Measurements from ENCODE around the gene FIZ1.

FIZ1 gene

DNA sequence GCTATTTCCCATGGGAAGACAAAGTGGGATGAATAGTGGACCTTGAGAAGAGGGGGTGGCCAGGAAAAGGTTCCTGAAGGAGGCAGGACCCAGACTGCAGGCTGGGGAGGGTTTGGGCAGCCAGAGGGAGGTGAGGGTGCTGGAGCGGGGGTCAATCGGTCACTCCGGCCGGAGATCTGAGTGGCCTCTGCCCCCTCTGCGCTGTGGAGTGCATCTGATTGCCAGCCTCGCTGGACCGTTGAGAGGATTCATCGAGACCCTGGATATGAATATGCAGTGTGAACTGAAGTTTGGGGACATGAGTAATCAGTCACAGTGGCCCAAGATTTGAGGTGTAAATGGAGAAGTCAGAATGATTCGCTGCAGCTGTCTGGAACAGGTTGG, 36.0 kb upstream of the FIZ1 start:
- no peak for DNase-seq (ENCODE audit: low read depth)

DNA sequence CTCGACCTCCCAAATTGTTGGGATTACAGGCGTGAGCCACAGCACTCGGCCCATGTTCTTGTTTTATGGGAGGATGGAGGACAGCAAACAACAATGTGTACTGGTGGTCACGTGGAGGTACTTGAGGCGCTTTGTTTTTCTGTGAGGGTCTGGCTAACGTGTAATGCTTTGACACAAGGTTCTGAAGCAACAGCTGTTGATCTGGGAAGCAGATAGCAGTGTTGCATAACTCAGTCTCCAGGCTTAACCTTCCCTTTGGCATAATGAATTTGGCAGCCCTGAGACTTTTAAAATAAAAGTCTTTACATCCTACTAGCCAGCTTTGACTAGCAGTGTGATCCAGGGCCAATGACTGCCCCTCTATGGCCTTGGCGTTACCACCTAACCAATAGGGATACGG, 34.5 kb upstream of the FIZ1 start:
- no peak for DNase-seq (ENCODE audit: low read depth)

GRCh38 chr19:55632463-55632834, 33.1 kb upstream of the FIZ1 start:
- DNase-seq (ENCODE audit: low read depth) = peak; percentile 83

DNA sequence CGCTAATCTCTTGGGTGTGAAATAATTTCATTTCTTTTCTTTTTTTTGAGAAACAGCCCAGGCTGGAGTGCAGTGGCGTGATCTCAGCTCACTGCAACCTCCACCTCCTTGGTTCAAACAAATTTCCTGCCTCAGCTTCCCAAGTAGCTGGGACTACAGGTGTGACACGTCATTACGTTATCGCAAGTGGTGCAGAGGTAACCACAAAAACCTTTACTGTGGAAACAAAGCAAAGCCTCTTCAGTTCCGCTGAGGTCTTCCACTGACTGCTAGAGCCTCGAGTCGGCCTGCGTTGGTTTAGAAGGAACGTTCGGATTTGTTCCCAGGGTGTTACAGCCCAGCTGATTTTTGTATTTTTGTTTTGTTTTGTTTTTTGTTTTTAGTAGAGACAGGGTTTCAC, 27.0 kb upstream of the FIZ1 start:
- no peak for DNase-seq (ENCODE audit: low read depth)

DNA sequence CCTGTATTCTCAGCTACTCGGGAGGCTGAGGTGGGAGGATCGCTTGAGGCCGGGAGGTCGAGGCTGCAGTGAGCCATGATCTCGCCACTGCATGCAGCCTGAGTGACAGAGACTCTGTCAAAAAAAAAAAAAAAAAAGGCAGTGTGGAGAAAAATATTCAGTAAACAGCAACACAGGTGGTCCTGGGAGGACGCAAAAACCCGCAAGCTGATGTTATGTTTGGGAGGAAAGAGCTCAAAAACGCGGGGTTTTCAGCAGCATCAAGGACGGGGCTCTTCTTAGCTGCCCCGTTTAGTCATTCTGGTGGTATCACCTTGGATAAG, 25.6 kb upstream of the FIZ1 start:
- DNase-seq (ENCODE audit: low read depth) = no peak

- peak; percentile 98 for DNase-seq (ENCODE audit: low read depth)
These were observed 25.0 kb upstream of the FIZ1 start, which contains the start of gene ZNF784 for GRCh38 chr19:55624109-55625003. Gene ZNF784, minus strand, starts transcription at chr19:55624566. Its CDS starts 5 bp downstream, at chr19:55624561.

DNA sequence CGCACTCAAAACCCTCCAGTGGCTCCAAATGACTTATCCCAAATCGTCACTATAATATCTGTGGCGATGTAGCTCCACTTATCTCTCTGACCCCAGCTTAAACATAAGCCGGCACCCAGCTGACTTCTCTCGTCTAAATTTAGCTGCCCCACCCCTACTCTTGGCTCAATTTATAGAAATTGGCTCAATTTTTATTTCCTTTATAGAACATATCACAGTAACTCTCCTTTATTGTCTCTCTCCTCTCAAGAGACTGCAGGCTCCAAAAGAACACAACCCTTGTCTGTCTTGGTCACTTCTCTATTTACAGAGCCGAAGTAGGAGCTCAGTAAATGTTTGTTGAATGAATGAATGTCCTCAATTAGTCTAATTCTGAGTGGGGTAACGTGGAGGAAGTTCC, 24.2 kb upstream of the FIZ1 start:
- DNase-seq (ENCODE audit: low read depth) = no peak

- DNase-seq (ENCODE audit: low read depth) = no peak
These were observed 23.8 kb upstream of the FIZ1 start for GRCh38 chr19:55623130-55623529.

GRCh38 chr19:55622242-55622969, 23.1 kb upstream of the FIZ1 start:
- no peak for DNase-seq (ENCODE audit: low read depth)

DNA sequence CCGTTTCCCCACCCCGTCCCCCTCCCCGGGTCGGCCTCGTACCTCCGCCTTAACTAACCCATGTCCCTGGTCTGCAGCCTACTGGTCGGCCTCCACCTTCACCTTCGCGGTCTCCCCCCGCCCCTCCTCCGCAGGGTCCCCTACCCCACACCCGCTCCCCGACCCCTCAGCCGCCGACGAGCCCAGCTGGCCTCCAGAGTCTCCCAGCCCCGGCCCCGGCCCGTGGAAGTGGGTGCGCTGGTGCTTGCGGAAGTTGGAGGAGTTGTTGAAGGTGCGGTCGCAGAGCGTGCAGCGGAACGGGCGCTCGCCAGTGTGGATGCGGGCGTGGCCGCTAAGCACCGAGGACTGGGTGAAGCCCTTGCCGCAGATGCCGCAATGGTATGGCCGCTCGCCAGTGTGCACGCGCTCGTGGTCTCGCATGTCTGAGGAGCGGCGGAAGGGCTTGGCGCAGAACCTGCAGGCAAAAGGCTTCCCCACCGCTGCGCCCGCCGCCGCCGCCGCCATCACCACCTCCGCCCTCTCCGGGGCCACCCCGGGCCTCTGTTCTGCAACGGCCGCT, 22.4 kb upstream of the FIZ1 start:
- DNase-seq (ENCODE audit: low read depth) = no peak

- DNase-seq (ENCODE audit: low read depth) = no peak
These were observed 21.9 kb upstream of the FIZ1 start for GRCh38 chr19:55621205-55621672.

DNA sequence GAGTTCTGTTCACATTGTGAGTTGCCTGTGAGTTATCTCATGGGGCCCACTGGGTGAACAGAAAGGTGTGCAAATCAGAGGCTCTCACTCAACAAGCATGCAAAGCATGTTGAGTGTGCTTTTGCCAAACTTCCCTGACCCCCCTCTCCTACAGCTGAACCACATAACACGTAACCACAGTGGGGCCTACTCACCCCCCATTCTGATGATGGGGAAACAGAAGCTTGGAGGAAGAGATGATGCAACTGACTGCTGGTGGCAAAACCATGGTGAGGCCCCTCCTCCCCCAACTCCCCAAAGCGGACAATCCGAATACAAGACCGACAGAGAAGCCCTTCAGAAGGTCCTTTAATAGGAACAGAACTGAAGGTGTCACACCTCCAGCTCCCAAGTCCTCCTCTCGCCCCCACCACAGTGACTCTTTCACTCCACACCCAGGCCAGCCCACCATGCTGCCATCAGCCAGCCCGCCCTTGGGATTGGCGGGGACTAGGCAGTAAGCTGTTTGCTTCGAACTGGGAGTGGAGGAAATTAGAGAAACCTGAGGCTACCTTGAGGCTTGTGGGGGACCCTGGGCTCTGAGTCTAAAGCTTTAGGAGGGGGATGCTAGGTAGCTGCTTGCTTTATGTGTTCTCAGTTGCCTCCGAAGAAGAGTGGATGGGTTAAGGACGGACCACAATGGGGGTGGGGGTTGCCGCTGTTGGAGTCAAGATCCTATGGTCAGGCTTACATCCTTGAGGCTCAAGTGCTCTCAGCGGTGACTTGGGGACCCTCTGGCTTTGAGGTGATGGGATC, 21.3 kb upstream of the FIZ1 start:
- no peak for DNase-seq (ENCODE audit: low read depth)

DNA sequence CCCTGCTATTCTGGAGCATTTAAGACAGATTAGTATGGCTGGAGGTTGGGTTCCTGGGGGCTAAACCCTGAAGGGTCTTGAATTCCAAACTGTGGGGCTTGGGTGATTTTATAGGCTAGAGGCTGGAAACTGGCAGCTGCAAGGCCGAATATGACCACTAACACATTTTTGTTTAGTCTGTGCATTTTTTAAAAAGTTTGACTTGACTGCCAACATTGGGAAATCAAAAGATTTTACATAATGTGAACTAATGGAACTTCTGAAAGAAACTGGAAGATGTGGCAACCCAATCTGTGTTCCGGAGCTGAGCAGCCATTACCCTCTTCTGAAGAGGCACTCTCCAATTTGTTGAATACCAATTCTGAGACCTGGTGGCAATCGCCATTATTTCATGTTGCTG, 20.0 kb upstream of the FIZ1 start:
- no peak for DNase-seq (ENCODE audit: low read depth)

- DNase-seq (ENCODE audit: low read depth) = no peak
These were observed 19.1 kb upstream of the FIZ1 start for GRCh38 chr19:55618426-55618825.

- no peak for DNase-seq (ENCODE audit: low read depth)
These were observed 18.1 kb upstream of the FIZ1 start for GRCh38 chr19:55617426-55617825.

- DNase-seq (ENCODE audit: low read depth) = no peak
These were observed 17.1 kb upstream of the FIZ1 start for GRCh38 chr19:55616395-55616875.

DNA sequence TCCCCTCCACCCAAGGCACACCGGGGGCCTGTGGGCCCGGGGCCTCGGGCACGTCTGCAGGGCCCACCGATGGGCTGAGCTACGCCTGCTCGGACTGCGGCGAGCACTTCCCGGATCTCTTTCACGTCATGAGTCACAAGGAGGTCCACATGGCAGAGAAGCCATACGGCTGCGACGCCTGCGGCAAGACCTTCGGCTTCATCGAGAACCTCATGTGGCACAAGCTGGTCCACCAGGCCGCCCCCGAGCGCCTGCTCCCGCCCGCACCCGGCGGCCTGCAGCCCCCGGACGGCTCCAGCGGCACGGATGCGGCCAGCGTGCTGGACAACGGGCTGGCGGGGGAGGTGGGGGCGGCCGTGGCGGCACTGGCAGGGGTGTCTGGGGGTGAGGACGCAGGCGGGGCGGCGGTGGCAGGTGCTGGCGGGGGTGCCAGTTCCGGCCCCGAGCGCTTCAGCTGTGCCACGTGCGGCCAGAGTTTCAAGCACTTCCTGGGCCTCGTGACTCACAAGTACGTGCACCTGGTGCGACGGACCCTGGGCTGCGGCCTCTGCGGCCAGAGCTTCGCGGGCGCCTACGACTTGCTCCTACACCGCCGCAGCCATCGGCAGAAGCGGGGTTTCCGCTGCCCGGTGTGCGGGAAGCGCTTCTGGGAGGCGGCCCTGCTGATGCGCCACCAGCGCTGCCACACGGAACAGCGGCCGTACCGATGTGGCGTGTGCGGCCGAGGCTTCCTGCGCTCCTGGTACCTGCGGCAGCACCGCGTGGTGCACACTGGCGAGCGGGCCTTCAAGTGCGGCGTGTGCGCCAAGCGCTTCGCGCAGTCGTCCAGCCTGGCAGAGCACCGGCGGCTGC, 16.5 kb upstream of the FIZ1 start:
- no peak for DNase-seq (ENCODE audit: low read depth)

GRCh38 chr19:55614711-55615542, 15.6 kb upstream of the FIZ1 start:
- DNase-seq (ENCODE audit: low read depth) = no peak

- DNase-seq (ENCODE audit: low read depth) = no peak
These were observed 14.8 kb upstream of the FIZ1 start for GRCh38 chr19:55613930-55614710.

Data from activated T-cell treated with anti-CD3 and anti-CD28 coated beads for 1 hour (primary cell).